Dedifferentiated amniotic fluid mesenchymal stem cell (primary cell): ENCODE data around the gene ALS2.

Experiments used
- DNase-seq: peaks from one replicate; pipeline ENCODE4 v3.0.0-alpha.2; 2016; ENCODE audit errors: extremely low spot score

Gene ALS2

GRCh38 chr2:201758234-201758633 lies 22.5 kb downstream of the ALS2 start:
- no peak for DNase-seq

DNA sequence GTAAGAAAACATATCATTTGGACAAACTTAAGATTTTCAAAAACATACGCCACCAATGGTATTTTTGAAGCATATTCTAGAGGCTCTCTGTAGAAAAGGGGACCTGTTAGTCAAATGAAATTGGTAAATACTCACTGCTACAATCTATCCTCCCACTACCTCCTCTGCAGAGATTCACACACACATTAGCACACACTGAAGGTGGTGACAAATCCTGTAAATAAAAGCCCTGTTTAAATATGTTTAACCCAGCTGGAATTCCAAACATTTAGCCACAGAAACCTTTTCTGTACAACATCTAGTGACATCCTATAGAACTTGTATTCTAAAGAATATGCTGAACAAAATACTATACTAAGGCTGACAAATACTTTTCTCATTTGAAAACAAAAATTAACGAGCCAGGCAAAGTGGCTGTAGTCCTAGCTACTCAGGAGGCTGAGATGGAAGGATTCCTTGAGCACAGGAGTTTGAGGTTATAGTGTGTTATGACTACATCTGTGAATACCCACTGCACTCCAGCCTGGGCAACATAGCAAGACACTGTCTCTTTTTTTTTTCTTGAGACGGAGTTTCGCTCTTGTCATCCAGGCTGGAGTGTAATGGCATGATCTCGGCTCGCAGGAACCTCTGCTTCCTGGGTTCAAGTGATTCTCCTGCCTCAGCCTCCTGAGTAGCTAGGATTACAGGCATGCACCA lies 25.9 kb downstream of the ALS2 start:
- no peak for DNase-seq

DNA sequence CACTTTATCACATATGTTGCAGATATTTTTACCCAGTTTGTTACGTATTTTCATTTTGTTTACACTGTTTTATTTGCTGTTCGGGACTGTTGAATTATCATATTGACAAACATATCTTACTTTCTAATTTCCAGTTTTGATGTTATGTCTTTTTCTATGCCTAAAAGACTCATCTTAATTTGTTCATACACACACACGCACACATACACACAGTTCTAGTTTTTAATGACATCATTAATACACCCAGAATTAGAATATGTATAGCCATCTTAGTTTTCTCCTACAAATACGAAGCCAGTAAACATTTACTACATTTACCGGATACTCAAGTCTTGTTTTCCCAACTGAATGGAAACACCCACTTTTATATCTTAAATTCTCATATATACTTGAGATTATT lies 29.2 kb downstream of the ALS2 start:
- no peak for DNase-seq

- no peak for DNase-seq
These were observed 34.2 kb downstream of the ALS2 start for GRCh38 chr2:201746551-201746950.

GRCh38 chr2:201735486-201735885 lies 45.2 kb downstream of the ALS2 start:
- DNase-seq, result no peak

- DNase-seq, result no peak
These were observed 46.6 kb downstream of the ALS2 start for GRCh38 chr2:201734111-201734510.

GRCh38 chr2:201733544-201733943 lies 47.2 kb downstream of the ALS2 start:
- no peak for DNase-seq

DNA sequence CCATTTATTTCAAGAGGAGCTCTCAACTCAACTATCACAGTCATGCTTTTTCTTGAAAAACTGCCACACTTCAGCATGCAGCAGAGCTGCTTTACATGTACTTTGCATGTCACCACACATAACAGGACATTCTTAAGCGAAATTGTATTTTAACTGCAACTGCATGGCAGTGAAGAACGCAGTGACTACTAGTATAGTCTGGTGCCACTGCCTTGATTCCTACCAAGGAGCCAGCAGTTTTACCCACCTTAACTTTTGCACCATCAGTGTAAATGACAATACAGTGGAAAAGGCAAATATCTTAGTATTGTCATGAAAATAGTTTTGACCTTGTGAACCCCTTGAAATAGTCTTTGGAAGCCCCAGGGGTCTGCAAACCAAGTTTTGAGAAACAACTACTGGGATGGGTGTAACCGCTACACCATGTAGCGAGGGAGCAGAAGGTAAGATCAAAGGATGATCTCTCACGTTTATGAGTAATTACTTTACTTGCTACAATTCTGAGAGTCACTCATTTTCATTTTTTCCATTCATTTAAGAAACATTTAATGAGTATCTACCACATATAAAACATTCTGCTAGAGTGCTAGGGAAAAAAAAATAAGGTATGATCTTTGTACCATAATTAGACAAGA lies 50.0 kb downstream of the ALS2 start:
- no peak for DNase-seq

- no peak for DNase-seq
These were observed 65.3 kb downstream of the ALS2 start for GRCh38 chr2:201715459-201715858.

GRCh38 chr2:201712726-201713125 lies 68.0 kb downstream of the ALS2 start:
- no peak for DNase-seq

DNA sequence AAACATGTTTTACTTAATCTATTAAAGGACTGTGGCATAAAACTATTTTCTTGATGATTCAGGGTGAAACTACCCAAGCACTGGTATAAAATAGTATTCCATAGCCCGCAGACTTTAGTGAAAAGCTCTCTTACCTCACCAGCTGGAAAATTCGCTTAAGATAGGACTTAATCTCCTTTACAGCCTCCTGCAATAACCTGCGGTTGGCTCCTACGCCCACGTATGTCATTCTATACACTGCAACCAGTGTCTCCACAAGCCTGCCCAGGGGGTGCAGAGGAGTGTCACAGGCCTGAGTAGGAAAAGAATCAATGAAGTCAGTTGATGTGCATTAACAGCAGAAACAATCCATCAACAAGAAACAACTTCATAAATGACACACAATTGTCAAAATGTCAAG lies 71.0 kb downstream of the ALS2 start:
- DNase-seq, result no peak

DNA sequence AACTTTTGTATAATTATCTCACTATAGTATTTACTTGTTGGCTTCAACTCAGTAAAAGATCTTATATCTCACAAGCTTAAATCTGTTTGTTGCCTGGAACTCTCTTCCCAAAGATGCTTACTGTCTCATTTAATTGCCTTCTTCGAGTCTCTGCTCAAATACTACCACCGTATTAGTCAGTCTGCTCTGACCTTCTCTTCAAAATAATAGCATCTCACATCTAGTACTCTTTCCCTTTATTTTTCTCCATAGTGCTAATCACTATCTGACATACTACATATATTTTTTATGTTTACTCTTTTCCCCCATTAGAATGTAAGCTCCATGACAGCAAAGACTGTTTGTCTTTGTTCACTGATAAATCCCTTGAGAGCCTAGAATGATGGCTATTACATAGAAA lies 71.7 kb downstream of the ALS2 start:
- no peak for DNase-seq

GRCh38 chr2:201707753-201708152 lies 73.0 kb downstream of the ALS2 start:
- DNase-seq, result peak; percentile 40

DNA sequence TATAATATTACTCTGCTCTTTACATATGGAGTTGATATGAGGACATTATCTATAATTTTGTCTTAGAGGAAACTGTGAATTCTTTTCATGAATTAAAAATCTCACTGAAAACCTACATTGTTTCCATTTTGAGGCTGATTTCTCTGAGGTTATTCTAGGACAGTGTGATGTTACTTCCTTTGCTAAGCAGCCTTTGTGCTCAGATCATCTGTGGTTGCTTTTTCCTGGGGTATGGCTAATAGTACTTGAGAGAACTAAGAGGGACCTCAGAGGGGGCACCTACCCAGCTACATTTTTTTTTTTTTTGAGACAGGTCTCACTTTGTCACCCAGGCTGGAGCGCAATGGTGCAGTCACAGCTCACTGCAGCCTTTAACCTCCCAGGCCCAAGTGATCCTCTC lies 73.6 kb downstream of the ALS2 start:
- no peak for DNase-seq

DNA sequence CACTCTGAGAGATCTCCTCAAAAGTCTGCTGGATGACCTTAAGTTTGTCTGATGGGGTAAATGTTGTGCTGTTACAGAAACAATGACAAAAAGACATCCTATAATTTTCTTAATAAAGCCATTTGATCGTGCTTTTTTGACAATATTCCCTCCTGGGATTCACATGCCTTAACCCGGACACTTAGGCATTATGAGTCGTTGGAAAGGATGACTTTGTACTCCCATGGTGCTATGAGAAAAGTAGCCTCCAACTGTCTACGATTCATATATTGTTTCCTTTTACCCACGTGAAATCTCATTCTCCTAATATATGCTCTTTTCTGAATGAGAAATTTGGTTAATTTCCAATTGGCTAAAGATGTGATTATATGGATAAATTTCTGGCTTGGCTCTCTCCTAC lies 76.2 kb downstream of the ALS2 start:
- no peak for DNase-seq

GRCh38 chr2:201701646-201702045 lies 79.1 kb downstream of the ALS2 start:
- DNase-seq, result no peak

DNA sequence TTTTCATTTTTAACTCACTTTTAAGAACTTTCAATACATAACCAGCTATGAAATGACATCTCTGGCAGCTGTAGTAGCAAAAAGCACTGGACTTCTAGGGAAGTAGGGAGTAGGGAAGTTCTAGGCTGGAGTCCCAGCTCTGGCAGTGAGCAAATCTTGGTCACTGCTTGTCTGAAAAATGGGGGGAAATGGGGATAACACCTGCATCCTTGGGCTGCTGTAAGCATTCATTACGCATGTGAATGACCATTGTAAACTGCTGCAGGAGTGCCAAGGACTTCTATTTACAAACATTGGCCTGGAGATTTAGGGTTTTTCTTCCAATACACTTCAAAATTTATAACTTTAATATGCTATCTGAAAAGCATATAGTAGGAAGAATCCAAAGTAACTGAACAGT lies 81.3 kb downstream of the ALS2 start:
- no peak for DNase-seq

GRCh38 chr2:201698588-201699226 lies 82.0 kb downstream of the ALS2 start, which contains the start of gene MPP4:
MPP4 (minus strand) TSS chr2:201698644; CDS start chr2:201693954, 4,690 bp downstream.
- peak; percentile 17 for DNase-seq

DNA sequence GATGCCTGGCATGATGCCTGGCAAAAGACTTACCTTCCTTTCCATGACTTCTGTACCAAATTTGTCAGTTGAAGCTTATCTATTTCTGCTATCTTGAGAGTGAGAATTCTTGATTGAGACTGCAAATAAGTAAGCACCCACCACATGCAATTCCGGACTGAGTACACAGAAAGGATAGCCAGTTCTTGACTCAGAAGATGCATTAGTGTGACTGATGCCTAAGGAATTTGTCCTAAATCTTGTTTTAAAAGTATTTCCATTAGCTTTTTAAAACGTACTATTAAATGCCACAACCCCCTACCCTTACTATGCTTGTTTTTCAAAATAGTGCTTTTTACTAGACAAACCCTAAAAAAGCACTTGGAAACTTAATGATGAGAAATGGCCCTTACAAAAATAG lies 82.8 kb downstream of the ALS2 start:
- peak; percentile 73 for DNase-seq

DNA sequence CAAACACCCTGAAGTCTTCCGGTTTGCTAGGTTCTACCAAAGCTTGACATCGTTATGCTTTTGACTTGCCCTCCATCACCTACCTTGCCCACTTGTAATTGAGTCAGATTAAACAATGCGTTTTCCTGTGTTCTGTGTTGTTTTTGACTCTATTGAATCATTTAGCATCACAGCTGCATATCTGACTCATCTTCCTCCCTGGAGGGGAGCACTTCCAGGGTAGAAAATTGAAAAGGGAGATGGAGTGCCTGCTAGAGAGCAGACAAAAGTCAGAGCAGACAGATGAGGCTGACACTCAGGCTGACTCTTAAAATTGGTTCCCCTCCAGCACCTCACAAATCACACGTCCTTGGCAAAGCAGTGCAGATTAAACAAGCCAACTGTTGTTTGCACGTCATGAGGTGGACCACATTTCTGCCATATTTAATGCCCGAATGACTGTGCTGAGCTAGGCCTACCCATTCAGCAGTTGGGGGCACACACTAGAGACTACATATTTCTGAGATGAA lies 84.5 kb downstream of the ALS2 start:
- DNase-seq, result peak; percentile 29

DNA sequence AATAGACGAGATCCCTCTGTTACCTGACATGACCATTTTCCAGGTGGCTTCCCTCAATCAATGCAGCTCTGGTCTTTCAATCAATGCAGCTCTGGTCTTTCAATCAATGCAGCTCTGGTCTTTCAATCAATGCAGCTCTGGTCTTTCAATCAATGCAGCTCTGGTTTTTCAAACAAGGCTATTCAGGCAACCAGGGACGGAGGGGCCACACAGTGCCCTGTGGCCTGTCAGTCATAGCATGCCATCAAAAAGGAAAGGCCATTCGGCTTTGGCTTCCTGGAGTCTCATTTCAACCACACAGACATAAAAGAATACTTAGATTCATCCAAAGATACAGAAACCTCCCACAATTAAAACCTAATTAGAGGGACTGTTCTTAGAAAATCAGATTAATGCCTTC lies 95.6 kb downstream of the ALS2 start:
- no peak for DNase-seq

GRCh38 chr2:201680743-201681142 lies 100.0 kb downstream of the ALS2 start:
- DNase-seq, result no peak

DNA sequence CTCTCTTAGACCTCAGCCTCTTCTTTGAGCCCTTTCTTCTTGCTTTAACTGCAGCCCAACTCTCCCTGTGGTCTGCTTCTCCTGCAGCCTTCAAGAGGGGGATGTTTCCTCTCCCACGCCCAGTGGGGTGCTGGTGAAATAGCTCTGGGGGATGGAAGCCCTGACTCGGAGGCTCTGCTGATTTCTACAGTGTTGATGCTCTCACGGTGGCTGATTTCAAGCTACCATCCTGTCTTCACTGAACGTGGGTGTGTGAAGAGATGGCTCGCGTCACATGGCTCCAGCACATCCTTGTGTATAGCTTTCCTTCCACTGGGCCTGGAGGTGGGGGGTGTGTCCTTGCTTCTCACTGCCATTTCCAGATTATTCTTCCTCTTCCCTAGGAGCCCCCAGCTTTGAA lies 102.3 kb downstream of the ALS2 start:
- DNase-seq, result no peak
